H1 (cell line): ENCODE data around the gene C21orf58.

Experiments used
- BCL11A ChIP-seq, 2 experiments: IDR thresholded peaks; one replicate each; pipeline ENCODE4 v1.6.1; 2011; ENCODE audit warnings: low read depth in 2 of 2, low read length in 2 of 2, mild to moderate bottlenecking in 2 of 2
- CHD7 ChIP-seq: fragments of 300-600 bp; sonication (generic); IDR thresholded peaks from 2 replicates; pipeline ENCODE4 v1.7.1; 2012; ENCODE audit warnings: low read length, moderate library complexity, mild to moderate bottlenecking, inconsistent platforms; ENCODE audit not compliant: insufficient replicate concordance
- CTCF ChIP-seq, 3 experiments: IDR thresholded peaks; 1 replicate in 2 of 3; 2 replicates in 1 of 3; pipeline versions ENCODE4 v1.5.1 to v1.6.1; 2011; ENCODE audit warnings: low read length in 3 of 3, mild to moderate bottlenecking in 3 of 3, inconsistent platforms in 2 of 3, low read depth in 1 of 3, moderate library complexity in 1 of 3; ENCODE audit not compliant: insufficient read depth in 1 of 3; ENCODE audit errors: control extremely low read depth in 1 of 3
- EZH2 ChIP-seq: fragments of 200-600 bp; sonication (generic); IDR thresholded peaks from 2 replicates; pipeline ENCODE4 v1.7.1; 2012; ENCODE audit warnings: low read depth, mild to moderate bottlenecking, moderate library complexity, low read length, inconsistent platforms; ENCODE audit not compliant: severe bottlenecking
- GTF2F1 ChIP-seq: IDR thresholded peaks from 2 replicates; pipeline ENCODE4 v1.6.1; 2012; ENCODE audit warnings: low read depth, low read length, improper control_type of control experiment, borderline replicate concordance
- HDAC6 ChIP-seq: IDR thresholded peaks from one replicate; pipeline ENCODE4 v1.7.1; 2012; ENCODE audit warnings: low read depth, mild to moderate bottlenecking, inconsistent platforms, low read length, moderate library complexity
- MAX ChIP-seq: IDR thresholded peaks from 2 replicates; pipeline ENCODE4 v1.6.1; 2012; ENCODE audit warnings: inconsistent platforms
- POU5F1 ChIP-seq: IDR thresholded peaks from 2 replicates; pipeline ENCODE4 v1.6.1; 2011; ENCODE audit warnings: low read depth, mild to moderate bottlenecking, low read length, moderate library complexity
- RAD21 ChIP-seq, 2 experiments: IDR thresholded peaks in 1 of 2; conservative IDR thresholded peaks in 1 of 2; 2 replicates each; pipeline ENCODE4 v1.6.1; 2011; ENCODE audit warnings: low read depth in 2 of 2, low read length in 2 of 2, improper control_type of control experiment in 1 of 2, inconsistent platforms in 1 of 2, mild to moderate bottlenecking in 1 of 2, moderate library complexity in 1 of 2
- RNF2 ChIP-seq: fragments of 200-900, 300-1000 bp; sonication (generic); IDR thresholded peaks from 2 replicates; pipeline ENCODE4 v1.7.1; 2016; ENCODE audit warnings: borderline replicate concordance, low read depth, mild to moderate bottlenecking, antibody characterized with exemption, low read length; ENCODE audit not compliant: poor library complexity, severe bottlenecking; ENCODE audit errors: missing control alignments
- SIN3A ChIP-seq, 2 experiments: IDR thresholded peaks in 1 of 2; conservative IDR thresholded peaks in 1 of 2; 2 replicates each; pipeline ENCODE4 v1.6.1; 2011 to 2012; ENCODE audit warnings: low read length in 2 of 2, improper control_type of control experiment in 1 of 2, low read depth in 1 of 2, mild to moderate bottlenecking in 1 of 2
- TEAD4 ChIP-seq: IDR thresholded peaks from 2 replicates; pipeline ENCODE4 v1.6.1; 2012; ENCODE audit warnings: low read depth, low read length, inconsistent platforms, mixed read lengths
- ZNF274 ChIP-seq: IDR thresholded peaks from 2 replicates; pipeline ENCODE4 v1.7.0; 2012; ENCODE audit warnings: low read length, borderline replicate concordance; ENCODE audit errors: extremely low read depth

- no peak for TF ChIP-seq RAD21 (IDR thresholded peaks at IDR 0.05 in 1 of 2, conservative IDR thresholded peaks at IDR 0.05 in 1 of 2; ENCODE audit: low read depth in 2 of 2, low read length in 2 of 2)
- no peak for TF ChIP-seq GTF2F1
- TF ChIP-seq CTCF (IDR thresholded peaks at IDR 0.05; ENCODE audit: control extremely low read depth in 1 of 3, insufficient read depth in 1 of 3, low read depth in 1 of 3, low read length in 3 of 3): no peak
- no peak for TF ChIP-seq POU5F1
- no peak for TF ChIP-seq BCL11A (IDR thresholded peaks at IDR 0.05; ENCODE audit: low read depth in 2 of 2, low read length in 2 of 2)
- TF ChIP-seq RNF2: no peak
- TF ChIP-seq MAX: no peak
- no peak for TF ChIP-seq TEAD4
- no peak for TF ChIP-seq EZH2
- TF ChIP-seq HDAC6: no peak
- no peak for TF ChIP-seq ZNF274
- no peak for TF ChIP-seq SIN3A (conservative IDR thresholded peaks at IDR 0.05 in 1 of 2, IDR thresholded peaks at IDR 0.05 in 1 of 2; ENCODE audit: low read depth in 1 of 2, low read length in 2 of 2)
- TF ChIP-seq CHD7: no peak
Measured at GRCh38 chr21:46254208-46254975, 69.3 kb downstream of the C21orf58 start.
